NOMO-1 treated with dmso at 0.1 percent for 144 hours (cell line): ENCODE measurements around the gene ZNF580.

Source experiments
- DNase-seq: peaks from one replicate; lab custom pipeline; 2025; ENCODE audit not compliant: unreplicated experiment; lab: John Stamatoyannopoulos, UW

Gene ZNF580

GRCh38 chr19:55688422-55689218 is 47.8 kb downstream of the ZNF580 start:
- no peak for DNase-seq

- no peak for DNase-seq
Observed at GRCh38 chr19:55689411-55690108, 48.8 kb downstream of the ZNF580 start.

- no peak for DNase-seq
Observed at GRCh38 chr19:55690109-55690768, 49.4 kb downstream of the ZNF580 start.

- no peak for DNase-seq
Observed at GRCh38 chr19:55690769-55691545, 50.2 kb downstream of the ZNF580 start.

DNA sequence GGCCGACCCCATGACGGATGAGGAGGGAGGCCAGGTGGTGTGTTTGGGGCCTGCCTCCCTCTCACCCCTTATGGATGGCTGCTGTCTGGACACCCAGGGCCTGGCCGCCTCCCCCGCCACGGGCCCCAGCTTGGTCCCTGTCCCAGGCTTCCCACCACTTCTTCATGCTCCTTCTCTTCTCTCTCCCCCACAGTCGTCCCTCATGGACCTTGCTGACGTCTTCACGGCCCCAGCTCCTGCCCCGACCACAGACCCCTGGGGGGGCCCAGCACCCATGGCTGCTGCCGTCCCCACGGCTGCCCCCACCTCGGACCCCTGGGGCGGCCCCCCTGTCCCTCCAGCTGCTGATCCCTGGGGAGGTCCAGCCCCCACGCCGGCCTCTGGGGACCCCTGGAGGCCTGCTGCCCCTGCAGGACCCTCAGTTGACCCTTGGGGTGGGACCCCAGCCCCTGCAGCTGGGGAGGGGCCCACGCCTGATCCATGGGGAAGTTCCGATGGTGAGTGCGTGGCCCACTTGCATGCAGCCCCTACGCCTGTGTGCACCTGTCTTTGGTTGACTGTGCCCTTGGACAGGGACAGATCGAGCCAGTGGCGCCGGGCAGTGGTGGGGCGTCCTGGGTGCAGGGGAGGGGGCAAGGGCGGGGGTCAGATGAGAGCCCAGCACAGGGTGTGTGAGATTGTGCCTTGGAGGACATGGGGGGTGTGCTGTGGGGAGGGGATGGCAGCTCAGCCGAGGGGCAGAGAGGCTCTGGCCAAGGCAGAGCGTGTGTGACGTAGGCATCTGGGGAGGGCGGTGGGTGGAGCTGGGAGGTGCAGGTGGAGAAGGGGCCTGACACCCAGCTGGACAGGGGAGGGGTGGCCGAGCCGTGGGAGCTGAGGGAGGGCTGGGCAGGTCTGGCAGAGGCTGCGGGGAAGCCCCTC is 51.0 kb downstream of the ZNF580 start:
- DNase-seq: no peak

DNA sequence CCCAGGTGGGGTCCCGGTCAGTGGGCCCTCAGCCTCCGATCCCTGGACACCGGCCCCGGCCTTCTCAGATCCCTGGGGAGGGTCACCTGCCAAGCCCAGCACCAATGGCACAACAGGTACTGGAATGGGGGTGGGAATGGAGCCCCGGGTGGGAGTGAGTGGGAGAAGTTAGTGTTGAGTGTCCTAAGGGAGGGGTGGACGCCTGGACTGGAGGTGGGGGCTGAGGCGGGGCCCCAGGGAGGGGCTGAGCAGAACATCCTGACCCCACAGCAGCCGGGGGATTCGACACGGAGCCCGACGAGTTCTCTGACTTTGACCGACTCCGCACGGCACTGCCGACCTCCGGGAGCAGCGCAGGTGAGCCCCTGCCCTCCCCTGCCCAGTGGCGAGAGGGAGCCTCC is 51.9 kb downstream of the ZNF580 start:
- DNase-seq: no peak
